Breast epithelium (tissue), 3 donors: ENCODE measurements around the gene LHX6.

ENCODE experiments used
- POLR2AphosphoS5 ChIP-seq, 3 donors: sonication (generic); formaldehyde crosslinking; IDR thresholded peaks; one replicate each; pipeline ENCODE4 v1.6.1; 2017; ENCODE audit warnings: antibody characterized with exemption in 3 of 3
- TF ChIP-seq, protein P1 (sequence below), 3 donors: fragments of 450-650 bp; IDR thresholded peaks; one replicate each; pipeline ENCODE4 v1.5.1; 2016 to 2017; ENCODE audit warnings: antibody characterized with exemption in 3 of 3, mild to moderate bottlenecking in 3 of 3, moderate library complexity in 3 of 3

- TF ChIP-seq, protein P1, sequence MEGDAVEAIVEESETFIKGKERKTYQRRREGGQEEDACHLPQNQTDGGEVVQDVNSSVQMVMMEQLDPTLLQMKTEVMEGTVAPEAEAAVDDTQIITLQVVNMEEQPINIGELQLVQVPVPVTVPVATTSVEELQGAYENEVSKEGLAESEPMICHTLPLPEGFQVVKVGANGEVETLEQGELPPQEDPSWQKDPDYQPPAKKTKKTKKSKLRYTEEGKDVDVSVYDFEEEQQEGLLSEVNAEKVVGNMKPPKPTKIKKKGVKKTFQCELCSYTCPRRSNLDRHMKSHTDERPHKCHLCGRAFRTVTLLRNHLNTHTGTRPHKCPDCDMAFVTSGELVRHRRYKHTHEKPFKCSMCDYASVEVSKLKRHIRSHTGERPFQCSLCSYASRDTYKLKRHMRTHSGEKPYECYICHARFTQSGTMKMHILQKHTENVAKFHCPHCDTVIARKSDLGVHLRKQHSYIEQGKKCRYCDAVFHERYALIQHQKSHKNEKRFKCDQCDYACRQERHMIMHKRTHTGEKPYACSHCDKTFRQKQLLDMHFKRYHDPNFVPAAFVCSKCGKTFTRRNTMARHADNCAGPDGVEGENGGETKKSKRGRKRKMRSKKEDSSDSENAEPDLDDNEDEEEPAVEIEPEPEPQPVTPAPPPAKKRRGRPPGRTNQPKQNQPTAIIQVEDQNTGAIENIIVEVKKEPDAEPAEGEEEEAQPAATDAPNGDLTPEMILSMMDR (IDR thresholded peaks at IDR 0.05), result no peak
- TF ChIP-seq POLR2AphosphoS5 (IDR thresholded peaks at IDR 0.05), result peak; percentile 88 to 98 (median 94)
These were observed 35.8 kb upstream of the LHX6 start, which contains the start of the genes MRRF and RBM18 for GRCh38 chr9:122264360-122265148.
